ENCODE measurements around the gene TTC38.

Gene TTC38

GRCh38 chr22:46278656-46279645, 11.1 kb downstream of the TTC38 start:
- no peak for DNase-seq (ENCODE audit: low read depth)

GRCh38 chr22:46280063-46280817, 12.4 kb downstream of the TTC38 start:
- DNase-seq (ENCODE audit: low read depth): no peak

- DNase-seq (ENCODE audit: low read depth): no peak
Measured at GRCh38 chr22:46280999-46281623, 13.3 kb downstream of the TTC38 start.

- no peak for DNase-seq (ENCODE audit: low read depth)
Measured at GRCh38 chr22:46281866-46282678, 14.3 kb downstream of the TTC38 start.

- DNase-seq (ENCODE audit: low read depth): no peak
Measured at GRCh38 chr22:46286006-46286405, 18.2 kb downstream of the TTC38 start.

GRCh38 chr22:46286941-46287872, 19.4 kb downstream of the TTC38 start:
- no peak for DNase-seq (ENCODE audit: low read depth)

- no peak for DNase-seq (ENCODE audit: low read depth)
Measured at GRCh38 chr22:46287873-46288751, 20.3 kb downstream of the TTC38 start.

GRCh38 chr22:46288846-46289243, 21.0 kb downstream of the TTC38 start:
- no peak for DNase-seq (ENCODE audit: low read depth)

- DNase-seq (ENCODE audit: low read depth): no peak
Measured at GRCh38 chr22:46289244-46289891, 21.6 kb downstream of the TTC38 start.

- DNase-seq (ENCODE audit: low read depth): no peak
Measured at GRCh38 chr22:46290121-46290842, 22.5 kb downstream of the TTC38 start.

GRCh38 chr22:46290843-46291785, 23.3 kb downstream of the TTC38 start:
- DNase-seq (ENCODE audit: low read depth): no peak

- no peak for DNase-seq (ENCODE audit: low read depth)
Measured at GRCh38 chr22:46292173-46292572, 24.4 kb downstream of the TTC38 start.

- no peak for DNase-seq (ENCODE audit: low read depth)
Measured at GRCh38 chr22:46292732-46293131, 24.9 kb downstream of the TTC38 start.

- DNase-seq (ENCODE audit: low read depth): no peak
Measured at GRCh38 chr22:46293577-46294260, 25.9 kb downstream of the TTC38 start.

GRCh38 chr22:46294784-46295183, 27.0 kb downstream of the TTC38 start:
- DNase-seq (ENCODE audit: low read depth): no peak

GRCh38 chr22:46295277-46295971, 27.6 kb downstream of the TTC38 start:
- no peak for DNase-seq (ENCODE audit: low read depth)

Data from HS-5 (cell line).